NCI-H1092 treated with DMSO at 0.1 percent for 48 hours (cell line): ENCODE measurements around the gene CRYL1.
A peak's percentile ranks its signal among the peaks of the same experiment; 100 is the strongest.

Source experiments
- DNase-seq: peaks from one replicate; lab custom pipeline; 2025; lab: John Stamatoyannopoulos, UW

The CRYL1 gene

GRCh38 chr13:20397896-20398295 lies 127.8 kb downstream of the CRYL1 start:
- DNase-seq, result no peak

- DNase-seq, result no peak
Observed at GRCh38 chr13:20395061-20395916, 130.4 kb downstream of the CRYL1 start.

GRCh38 chr13:20394506-20394905 lies 131.2 kb downstream of the CRYL1 start:
- DNase-seq, result no peak

GRCh38 chr13:20394169-20394501 lies 131.5 kb downstream of the CRYL1 start:
- no peak for DNase-seq

DNA sequence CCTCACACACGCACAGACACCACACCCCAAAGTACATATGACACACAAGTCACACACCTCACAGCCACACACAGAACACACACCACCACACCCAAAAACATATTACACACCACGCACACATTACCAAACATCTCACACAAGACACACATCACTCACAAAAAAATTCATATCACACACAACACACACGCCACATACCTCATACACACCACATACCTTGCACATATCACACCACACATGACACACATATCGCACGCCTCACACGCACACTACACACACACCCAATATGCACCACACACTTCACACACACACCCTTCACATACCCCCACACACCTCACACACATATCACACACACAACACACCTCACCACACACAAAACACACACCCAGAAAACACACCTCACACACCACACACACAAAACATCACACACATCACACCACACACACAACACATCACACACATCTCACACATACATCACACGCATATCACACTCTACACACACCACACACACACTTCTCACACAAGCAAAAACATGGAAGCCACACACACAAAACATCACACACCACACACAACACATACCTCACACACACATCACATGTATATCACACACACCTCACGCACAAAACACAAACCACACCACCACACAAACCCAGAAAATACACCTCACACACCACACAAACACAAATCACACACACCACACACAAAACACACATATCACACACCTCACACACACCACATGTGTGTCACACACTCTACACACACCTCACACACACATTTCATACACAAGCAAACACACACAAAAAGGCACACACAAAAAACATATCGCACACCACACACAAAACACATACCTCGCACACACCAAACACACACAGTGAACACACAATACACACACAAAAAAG lies 132.1 kb downstream of the CRYL1 start:
- no peak for DNase-seq

- DNase-seq, result no peak
Observed at GRCh38 chr13:20392530-20392929, 133.1 kb downstream of the CRYL1 start.

DNA sequence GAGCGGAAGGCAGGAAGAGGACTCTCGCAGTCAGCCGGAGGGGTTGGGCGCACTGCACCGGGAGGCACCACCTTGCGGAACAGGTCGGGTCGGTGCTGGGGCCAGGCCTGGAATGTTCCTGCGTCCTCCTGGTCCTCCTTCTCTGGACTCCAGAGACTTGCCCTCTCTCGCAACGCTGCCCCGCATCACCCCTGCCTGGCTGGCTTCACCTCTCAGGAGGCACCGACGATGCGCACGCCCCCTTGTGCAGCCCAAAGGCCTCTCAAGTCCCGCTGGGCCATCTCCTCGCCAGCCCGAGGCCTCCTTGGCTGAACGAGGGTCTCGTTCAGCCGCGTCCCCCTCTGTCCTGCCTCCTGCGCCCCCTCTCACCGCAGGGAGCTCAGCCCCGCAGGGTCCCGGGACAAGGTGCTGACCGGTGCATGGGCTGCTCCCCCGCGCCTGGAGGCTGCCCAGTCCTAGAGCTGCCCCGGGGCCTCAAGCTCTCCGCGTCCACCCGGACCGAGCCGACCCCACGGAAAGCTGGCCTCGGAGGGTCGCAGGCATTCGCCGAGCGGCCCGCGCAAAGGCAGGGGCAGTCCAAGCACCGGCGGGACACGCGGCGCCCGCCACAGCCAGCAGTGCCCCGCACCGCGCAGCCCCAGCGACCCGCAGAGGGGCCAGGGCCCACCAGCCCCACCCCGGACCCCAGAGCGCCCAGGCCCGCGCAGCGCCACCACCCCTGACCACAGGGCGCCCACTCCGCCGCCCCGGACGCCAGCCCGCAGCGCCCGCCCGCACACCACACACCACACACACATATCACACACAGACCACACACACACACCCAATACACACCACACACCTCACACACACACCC lies 133.8 kb downstream of the CRYL1 start:
- no peak for DNase-seq

- DNase-seq, result no peak
Observed at GRCh38 chr13:20390526-20391175, 135.0 kb downstream of the CRYL1 start.

- no peak for DNase-seq
Observed at GRCh38 chr13:20389696-20390525, 135.7 kb downstream of the CRYL1 start.

DNA sequence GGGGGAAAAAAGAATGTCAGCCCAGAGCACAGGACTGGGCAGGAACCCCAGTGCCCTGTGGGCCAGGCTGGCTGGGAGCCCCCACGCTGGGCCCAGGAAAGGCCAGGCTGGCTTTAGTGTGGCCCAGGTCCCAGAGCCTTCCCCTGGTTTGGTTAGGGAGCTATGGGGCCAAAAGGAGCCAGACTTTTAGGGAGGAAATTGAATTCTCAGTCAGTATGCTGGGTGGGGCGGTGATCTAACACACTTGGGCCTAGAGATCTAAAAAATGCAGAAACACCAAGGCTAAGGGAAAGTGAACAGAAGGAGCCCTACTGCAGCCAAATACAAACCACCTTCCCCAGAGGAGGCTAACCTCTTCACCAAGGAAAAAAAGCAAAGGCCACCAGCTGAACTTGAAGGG lies 137.5 kb downstream of the CRYL1 start:
- no peak for DNase-seq

GRCh38 chr13:20387441-20387971 lies 138.2 kb downstream of the CRYL1 start:
- no peak for DNase-seq

- no peak for DNase-seq
Observed at GRCh38 chr13:20387006-20387405, 138.7 kb downstream of the CRYL1 start.

- peak; percentile 51 for DNase-seq
Observed at GRCh38 chr13:20383058-20383457, 142.6 kb downstream of the CRYL1 start.

DNA sequence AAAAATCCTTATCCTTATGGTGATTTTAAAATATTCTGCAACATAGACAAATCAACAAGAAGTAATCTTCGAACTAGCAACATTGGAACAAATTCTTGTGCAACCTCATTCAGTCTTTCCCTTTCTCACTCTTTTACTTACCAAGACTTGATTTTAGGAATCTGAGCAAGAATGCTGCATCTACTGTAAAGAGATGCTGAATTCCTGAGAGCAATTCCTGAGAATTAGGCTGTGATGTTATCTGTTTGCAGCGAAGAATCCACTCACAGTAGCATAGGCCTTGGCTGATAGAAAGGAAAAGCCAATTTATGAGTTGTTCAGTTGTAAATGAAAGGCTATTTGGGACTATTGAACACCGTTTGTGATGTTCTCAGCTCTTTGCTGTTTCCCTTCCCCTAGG lies 144.3 kb downstream of the CRYL1 start:
- no peak for DNase-seq

DNA sequence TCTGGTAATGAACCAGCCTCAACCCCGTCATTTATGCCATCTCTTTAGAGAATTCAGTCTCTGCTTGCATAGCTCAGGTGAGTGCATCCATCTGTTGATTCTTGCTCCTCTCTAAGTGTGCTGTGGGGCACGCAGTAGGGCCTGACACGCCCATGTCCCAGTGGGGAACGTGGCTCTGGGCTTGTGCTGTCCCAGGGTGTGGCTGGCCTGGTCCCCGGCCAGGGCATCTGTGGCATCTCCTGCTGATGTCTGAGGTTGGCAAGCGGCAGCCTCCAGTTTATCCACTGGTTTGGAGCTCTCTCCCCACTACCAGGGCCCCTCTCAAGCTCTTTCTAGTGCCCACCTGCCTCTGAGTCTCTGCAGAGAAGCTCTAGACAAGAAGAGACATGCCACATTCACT lies 146.9 kb downstream of the CRYL1 start:
- no peak for DNase-seq

GRCh38 chr13:20377720-20378119 lies 147.9 kb downstream of the CRYL1 start:
- DNase-seq, result no peak

- no peak for DNase-seq
Observed at GRCh38 chr13:20375871-20376270, 149.8 kb downstream of the CRYL1 start.

GRCh38 chr13:20373861-20374260 lies 151.8 kb downstream of the CRYL1 start:
- no peak for DNase-seq

DNA sequence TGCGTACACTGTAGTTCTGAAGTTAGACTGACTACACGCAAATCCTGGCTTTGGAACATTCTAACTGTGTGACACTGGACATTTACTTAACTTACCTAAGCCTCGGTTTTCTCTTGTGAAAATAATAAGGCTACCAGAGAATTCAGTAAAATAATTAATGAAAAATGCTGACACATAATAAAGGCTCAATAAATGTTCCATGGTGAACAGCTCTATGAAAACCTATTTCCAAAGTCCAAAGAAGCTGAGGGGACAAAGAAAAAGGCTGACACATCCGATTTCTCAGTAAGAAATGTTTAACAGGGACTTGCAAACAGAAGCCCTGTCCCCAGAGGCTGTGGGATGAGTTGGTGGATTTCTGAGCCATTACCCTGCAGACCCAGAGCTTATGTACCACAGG lies 153.8 kb downstream of the CRYL1 start:
- no peak for DNase-seq

GRCh38 chr13:20370815-20371421 lies 154.7 kb downstream of the CRYL1 start:
- DNase-seq, result no peak
